Trophoblast cell (in vitro differentiated cells and primary cell): ENCODE results near the gene PLA2G4E.
A peak's percentile ranks its signal among the peaks of the same experiment; 100 is the strongest.

Experiments
- DNase-seq, 2 donors: peaks; one replicate each; pipeline ENCODE4 v3.0.0-alpha.2; 2016
- H2AFZ ChIP-seq: 2 replicates; pipeline ENCODE4 v1.6.1; 2013; ENCODE audit warnings: low read length, moderate library complexity, mild to moderate bottlenecking; ENCODE audit not compliant: insufficient read depth, poor library complexity
- H2AK5ac ChIP-seq: 2 replicates; pipeline ENCODE4 v1.6.1; 2013; ENCODE audit warnings: mild to moderate bottlenecking, low read length
- H2BK120ac ChIP-seq: 2 replicates; pipeline ENCODE4 v1.6.1; 2013; ENCODE audit warnings: low read length, mild to moderate bottlenecking, moderate library complexity; ENCODE audit not compliant: insufficient read depth, poor library complexity
- H2BK12ac ChIP-seq: 2 replicates; pipeline ENCODE4 v1.6.1; 2013; ENCODE audit warnings: mild to moderate bottlenecking, low read length, moderate library complexity
- H2BK5ac ChIP-seq: 2 replicates; pipeline ENCODE4 v1.6.1; 2013; ENCODE audit warnings: low read length, low read depth, moderate library complexity, mild to moderate bottlenecking; ENCODE audit not compliant: poor library complexity
- H3K14ac ChIP-seq: 2 replicates; pipeline ENCODE4 v1.6.1; 2013; ENCODE audit warnings: mild to moderate bottlenecking, low read length
- H3K18ac ChIP-seq: 2 replicates; pipeline ENCODE4 v1.6.1; 2013; ENCODE audit warnings: mild to moderate bottlenecking, low read length
- H3K23ac ChIP-seq: 2 replicates; pipeline ENCODE4 v1.6.1; 2013; ENCODE audit warnings: low read length
- H3K27ac ChIP-seq: 2 replicates; pipeline ENCODE4 v1.5.1; 2013; ENCODE audit warnings: low read depth, mild to moderate bottlenecking, inconsistent platforms, low read length, moderate library complexity
- H3K27me3 ChIP-seq: 2 replicates; pipeline ENCODE4 v1.6.1; 2013; ENCODE audit warnings: inconsistent platforms, mild to moderate bottlenecking, low read length, moderate library complexity; ENCODE audit not compliant: insufficient read depth
- H3K36me3 ChIP-seq, 2 experiments: 1 replicate in 1 of 2; 2 replicates in 1 of 2; pipeline ENCODE4 v1.6.1; 2013; ENCODE audit warnings: low read length in 2 of 2, mild to moderate bottlenecking in 2 of 2, moderate library complexity in 1 of 2; ENCODE audit not compliant: insufficient read depth in 2 of 2, control insufficient read depth in 1 of 2
- H3K4ac ChIP-seq: 2 replicates; pipeline ENCODE4 v1.6.1; 2013; ENCODE audit warnings: low read depth, mild to moderate bottlenecking, low read length, moderate library complexity
- H3K4me1 ChIP-seq, 2 experiments: 1 replicate in 1 of 2; 2 replicates in 1 of 2; pipeline ENCODE4 v1.6.1; 2013; ENCODE audit warnings: low read length in 2 of 2, mild to moderate bottlenecking in 2 of 2, moderate library complexity in 1 of 2; ENCODE audit not compliant: insufficient read depth in 2 of 2, control insufficient read depth in 1 of 2
- H3K4me2 ChIP-seq: 2 replicates; pipeline ENCODE4 v1.6.1; 2013; ENCODE audit warnings: inconsistent platforms, mild to moderate bottlenecking, low read length, moderate library complexity
- H3K4me3 ChIP-seq: 2 replicates; pipeline ENCODE4 v1.5.1; 2013; ENCODE audit warnings: mild to moderate bottlenecking, low read depth, low read length, inconsistent platforms
- H3K79me1 ChIP-seq: one replicate; pipeline ENCODE4 v1.6.1; 2013; ENCODE audit warnings: low read length
- H3K79me2 ChIP-seq: 2 replicates; pipeline ENCODE4 v1.6.1; 2013; ENCODE audit warnings: low read length, mild to moderate bottlenecking; ENCODE audit not compliant: control insufficient read depth, insufficient read depth, poor library complexity
- H3K9ac ChIP-seq: 2 replicates; pipeline ENCODE4 v1.6.1; 2013; ENCODE audit warnings: mild to moderate bottlenecking, low read length
- H3K9me3 ChIP-seq: 2 replicates; pipeline ENCODE4 v1.6.1; 2013; ENCODE audit warnings: low read depth, mild to moderate bottlenecking, control low read depth, inconsistent platforms, low read length; ENCODE audit not compliant: insufficient read depth
- H4K12ac ChIP-seq: 2 replicates; pipeline ENCODE4 v1.6.1; 2013; ENCODE audit warnings: low read depth, mild to moderate bottlenecking, low read length, moderate library complexity
- H4K8ac ChIP-seq: 2 replicates; pipeline ENCODE4 v1.6.1; 2013; ENCODE audit warnings: low read depth, mild to moderate bottlenecking, low read length, moderate library complexity
- H4K91ac ChIP-seq: one replicate; pipeline ENCODE4 v1.6.1; 2013; ENCODE audit warnings: low read depth, mild to moderate bottlenecking, low read length, moderate library complexity
- WGBS: extraction: QIAGEN DNeasy Blood & Tissue Kit; methylation state at CpG from one replicate; pipeline ENCODE4 v1.1.7; 2013; ENCODE audit warnings: missing lambda C conversion rate; ENCODE audit not compliant: insufficient read length, insufficient coverage; ENCODE audit errors: extremely low coverage; 5-methylcytosine and 5-hydroxymethylcytosine counted together

The PLA2G4E gene

DNA sequence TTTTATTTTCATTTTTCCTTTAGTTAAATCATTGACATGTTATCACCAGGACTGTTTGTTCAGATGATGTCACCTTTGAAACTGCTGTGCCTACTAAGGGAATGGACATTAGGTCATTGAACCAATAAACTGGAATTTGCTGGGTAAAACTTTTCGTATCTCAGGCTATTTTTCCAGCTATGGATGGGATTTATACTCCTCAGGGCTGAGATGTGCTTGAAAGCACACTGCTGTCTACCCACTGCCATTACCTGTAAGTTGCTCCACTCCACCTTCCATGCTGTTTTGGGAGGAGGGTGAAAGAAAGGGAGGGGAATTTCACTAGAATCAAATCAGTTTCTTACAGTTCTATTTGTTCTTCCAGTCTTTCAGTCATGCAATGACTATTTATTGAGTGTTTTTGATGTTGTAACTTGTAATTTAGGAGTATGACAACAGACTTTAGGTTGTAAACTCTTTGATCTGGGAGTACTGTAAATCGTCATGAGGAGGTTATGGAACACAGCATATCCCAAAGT, 59.8 kb downstream of the PLA2G4E start:
- Histone ChIP-seq H2BK12ac (no peak overlapping the region), H3K4me2 (no peak overlapping the region), H3K36me3 (peaks cover 2 to 3% of the 10 kb centered on the region in 2 experiments), H2AFZ (no peak overlapping the region), H2BK5ac (no peak overlapping the region), H3K14ac (no peak overlapping the region), H3K18ac (no peak overlapping the region), H3K79me1 (no peaks in the 10 kb centered on the region), H3K79me2 (peaks cover 2% of the 10 kb centered on the region), H3K23ac (no peak overlapping the region), H4K12ac (no peak overlapping the region), H3K27ac (no peak overlapping the region), H2BK120ac (no peak overlapping the region), H3K9me3 (no peaks in the 10 kb centered on the region), H4K8ac (no peak overlapping the region), H3K4me1 (peaks cover 17 to 22% of the 10 kb centered on the region in 2 experiments), H3K4me3 (no peak overlapping the region), H3K4ac (no peak overlapping the region), H4K91ac (peak overlapping the region; percentile 18), H2AK5ac (peak overlapping the region; percentile 10), H3K27me3 (no peaks in the 10 kb centered on the region), H3K9ac (no peak overlapping the region)
- DNase-seq: no peak
- no CpG with 5 or more reads among the region's 2 CpGs for WGBS

DNA sequence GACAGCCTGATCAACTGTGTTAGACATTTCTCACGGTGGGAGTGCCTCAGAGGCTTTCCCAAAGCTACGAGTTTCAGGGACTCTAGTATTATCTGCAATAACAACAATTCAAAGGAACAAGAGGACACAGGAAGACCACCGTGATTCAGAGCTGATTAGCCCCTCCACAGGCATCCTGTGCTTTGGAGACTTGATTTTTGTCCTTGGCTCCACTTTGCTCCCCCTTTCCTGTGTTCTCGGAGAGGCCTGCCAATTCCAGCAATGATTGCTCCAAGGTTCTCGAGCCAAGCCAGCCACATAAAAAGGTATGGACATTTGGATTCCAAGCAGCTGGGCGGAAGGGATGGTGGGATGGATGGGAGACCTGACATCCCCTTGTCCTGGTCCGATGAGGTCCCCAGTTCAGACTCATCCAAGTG, 62.8 kb downstream of the PLA2G4E start:
- H3K79me2 ChIP-seq: peaks cover 2% of the 10 kb centered on the region
- no CpG with 5 or more reads among the region's 7 CpGs for WGBS

DNA sequence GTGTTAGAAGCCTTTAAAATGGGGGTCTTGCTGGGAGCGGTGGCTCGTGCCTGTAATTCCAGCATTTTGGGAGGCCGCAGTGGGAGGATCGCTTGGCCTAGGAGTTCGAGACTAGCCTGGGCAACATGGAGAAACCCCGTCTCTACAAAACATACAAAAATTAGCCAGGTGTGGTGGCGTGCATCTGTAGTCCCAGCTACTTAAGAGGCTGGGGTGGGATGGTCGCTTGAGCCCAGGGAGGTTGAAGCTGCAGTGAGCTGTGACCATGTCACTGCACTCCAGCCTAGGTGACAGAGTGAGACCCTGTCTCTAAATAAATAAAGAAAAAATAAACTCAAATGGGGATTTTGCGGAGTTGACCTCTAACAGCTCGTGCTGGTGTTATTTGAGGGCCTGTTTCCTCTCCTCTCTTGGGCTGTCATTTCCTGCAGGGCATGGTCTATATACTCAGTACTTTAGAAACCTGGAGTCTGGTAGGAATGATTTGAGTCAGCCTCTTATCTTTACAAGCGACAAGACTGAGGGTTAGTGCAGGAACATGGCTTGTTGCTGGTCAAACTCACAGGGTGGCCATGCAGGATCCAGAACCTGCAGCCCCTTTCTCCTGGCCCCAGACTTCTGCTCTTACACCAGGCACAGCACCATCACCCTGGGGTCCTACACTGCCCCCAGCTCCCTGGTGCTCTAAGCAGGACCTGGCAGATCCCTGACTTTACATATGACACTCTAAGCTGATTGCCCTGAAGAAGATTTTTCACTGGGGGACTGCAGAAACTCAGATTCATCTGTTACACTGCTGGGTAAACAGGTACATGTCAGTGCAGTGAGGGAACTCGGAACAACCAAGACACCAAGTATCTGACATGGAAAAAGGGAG, 63.6 kb downstream of the PLA2G4E start:
- Histone ChIP-seq H3K18ac (peak overlapping the region; percentile 27), H3K9me3 (no peaks in the 10 kb centered on the region), H3K9ac (no peak overlapping the region), H3K4me2 (no peak overlapping the region), H3K23ac (no peak overlapping the region), H4K12ac (no peak overlapping the region), H2BK5ac (no peak overlapping the region), H2AK5ac (no peak overlapping the region), H3K36me3 (peaks cover 9 to 14% of the 10 kb centered on the region in 2 experiments), H3K27me3 (no peaks in the 10 kb centered on the region), H3K79me1 (no peaks in the 10 kb centered on the region), H3K79me2 (peaks cover 2% of the 10 kb centered on the region), H2BK120ac (no peak overlapping the region), H3K14ac (no peak overlapping the region), H2BK12ac (no peak overlapping the region), H3K4me1 (peaks cover 20 to 24% of the 10 kb centered on the region in 2 experiments), H3K27ac (no peak overlapping the region), H4K8ac (no peak overlapping the region), H2AFZ (no peak overlapping the region), H3K4me3 (no peak overlapping the region), H4K91ac (no peak overlapping the region), H3K4ac (peak overlapping the region; percentile 56)
- DNase-seq: no peak
- WGBS: no CpG with 5 or more reads among the region's 12 CpGs

More for the DNA sequence above, 62.8 kb downstream of the PLA2G4E start:
- H3K79me1 ChIP-seq: no peaks in the 10 kb centered on the region
- no peak overlapping the region for H2BK12ac ChIP-seq
- H3K4ac ChIP-seq: no peak overlapping the region
- H3K4me3 ChIP-seq: no peak overlapping the region
- no peaks in the 10 kb centered on the region for H3K27me3 ChIP-seq
- H2BK5ac ChIP-seq: no peak overlapping the region
- H4K8ac ChIP-seq: no peak overlapping the region
- no peak overlapping the region for H2BK120ac ChIP-seq
- H3K18ac ChIP-seq: peak overlapping the region; percentile 8
- H4K12ac ChIP-seq: no peak overlapping the region
- H3K9ac ChIP-seq: no peak overlapping the region
- H3K23ac ChIP-seq: no peak overlapping the region
- H3K27ac ChIP-seq: no peak overlapping the region
- no peak for DNase-seq
- H4K91ac ChIP-seq: no peak overlapping the region
- no peak overlapping the region for H3K14ac ChIP-seq
- H2AK5ac ChIP-seq: no peak overlapping the region
- H3K36me3 ChIP-seq: peaks cover 4 to 9% of the 10 kb centered on the region in 2 experiments
- H3K9me3 ChIP-seq: no peaks in the 10 kb centered on the region
- H2AFZ ChIP-seq: no peak overlapping the region
- peaks cover 20 to 24% of the 10 kb centered on the region in 2 experiments for H3K4me1 ChIP-seq
- H3K4me2 ChIP-seq: no peak overlapping the region

DNA sequence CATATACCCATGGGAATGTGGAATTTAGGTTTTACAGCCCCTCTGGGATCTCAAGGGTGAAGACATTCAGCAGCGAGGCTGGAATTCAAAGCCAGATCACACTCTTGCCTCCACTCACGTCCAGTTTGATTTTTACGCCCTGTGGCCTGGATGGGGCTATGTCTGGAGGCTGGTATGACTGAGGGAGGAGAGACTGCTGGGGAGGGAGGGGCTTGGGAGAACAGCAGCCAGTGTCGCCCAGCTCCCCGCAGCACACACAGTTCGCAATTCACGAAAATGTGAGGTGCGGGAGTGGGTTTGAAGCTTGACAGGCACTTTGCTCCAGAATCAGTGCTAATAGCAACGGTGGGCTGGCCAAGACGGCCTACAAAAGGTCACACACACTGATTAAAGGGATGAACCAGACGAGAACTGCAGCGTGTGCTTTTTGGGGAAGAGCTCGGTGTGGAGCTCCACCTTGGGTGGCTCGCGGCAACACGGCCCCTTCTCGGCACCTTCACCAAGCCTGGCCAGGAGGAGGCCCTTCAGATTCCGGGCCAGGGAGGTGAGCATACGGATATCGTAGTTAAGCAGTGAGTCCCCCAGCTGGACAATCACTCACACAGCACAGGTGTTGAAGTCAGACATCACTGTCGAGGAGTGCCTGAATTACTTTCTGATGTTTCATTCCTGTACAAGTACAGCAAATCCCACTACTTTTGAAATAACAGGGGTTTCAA, 64.9 kb downstream of the PLA2G4E start:
- Histone ChIP-seq H3K9ac (no peak overlapping the region), H3K79me2 (peaks cover 2% of the 10 kb centered on the region), H2BK5ac (no peak overlapping the region), H3K27me3 (no peaks in the 10 kb centered on the region), H3K79me1 (no peaks in the 10 kb centered on the region), H3K36me3 (peaks cover 17 to 22% of the 10 kb centered on the region in 2 experiments), H2AFZ (no peak overlapping the region), H3K9me3 (no peaks in the 10 kb centered on the region), H3K4me1 (peaks cover 21 to 22% of the 10 kb centered on the region in 2 experiments), H3K27ac (no peak overlapping the region), H3K4me2 (peak overlapping the region; percentile 11), H3K18ac (peak overlapping the region; percentile 62), H4K91ac (no peak overlapping the region), H4K8ac (no peak overlapping the region), H2AK5ac (no peak overlapping the region), H3K4ac (peak overlapping the region; percentile 4), H2BK120ac (no peak overlapping the region), H2BK12ac (peak overlapping the region; percentile 56), H3K4me3 (no peak overlapping the region), H3K23ac (no peak overlapping the region), H3K14ac (peak overlapping the region; percentile 24), H4K12ac (no peak overlapping the region)
- no CpG with 5 or more reads among the region's 21 CpGs for WGBS
- DNase-seq: peak in 1 of 2 donors; percentile 30
